Adipocyte (in vitro differentiated cells): ENCODE measurements around the gene IQSEC2.

ENCODE experiments used
- DNase-seq: peaks from one replicate; pipeline ENCODE4 v3.0.0-alpha.2; 2015; ENCODE audit warnings: low read depth
- H3K27me3 ChIP-seq: replicated peaks from 2 replicates; pipeline ENCODE4 v1.7.0; 2013; ENCODE audit warnings: mild to moderate bottlenecking, low read length, moderate library complexity; ENCODE audit not compliant: control insufficient read depth, insufficient read depth
- H3K36me3 ChIP-seq: 2 replicates; pipeline ENCODE4 v1.7.0; 2013; ENCODE audit warnings: low read length, mild to moderate bottlenecking, moderate library complexity; ENCODE audit not compliant: control insufficient read depth, insufficient read depth, severe bottlenecking
- H3K4me1 ChIP-seq: 2 replicates; pipeline ENCODE4 v1.7.0; 2013; ENCODE audit warnings: mild to moderate bottlenecking, low read length, moderate library complexity; ENCODE audit not compliant: control insufficient read depth, insufficient read depth
- H3K4me3 ChIP-seq: 2 replicates; pipeline ENCODE4 v1.7.0; 2013; ENCODE audit warnings: mild to moderate bottlenecking, low read length, moderate library complexity
- H3K9ac ChIP-seq: 2 replicates; pipeline ENCODE4 v1.7.0; 2013; ENCODE audit warnings: mild to moderate bottlenecking, low read length, moderate library complexity
- H3K9me3 ChIP-seq: 2 replicates; pipeline ENCODE4 v1.7.0; 2013; ENCODE audit warnings: mild to moderate bottlenecking, low read length, moderate library complexity; ENCODE audit not compliant: control insufficient read depth

The IQSEC2 gene

GRCh38 chrX:53281321-53281822, at the start of gene IQSEC2:
Gene IQSEC2 (minus strand): TSS chrX:53281584.
- Histone ChIP-seq H3K27me3 (peaks cover 22% of the 10 kb centered on the region), H3K4me3 (peak within 1 kb of the TSS; percentile 78), H3K9me3 (no peaks in the 10 kb centered on the region), H3K36me3 (no peaks in the 10 kb centered on the region), H3K9ac (peak within 1 kb of the TSS; percentile 70), H3K4me1 (peaks cover 32% of the 10 kb centered on the region)
- peak; percentile 91 for DNase-seq

GRCh38 chrX:53330331-53330730, 48.9 kb upstream of the IQSEC2 start:
- no peaks in the 10 kb centered on the region for H3K4me1 ChIP-seq
- peaks cover 62% of the 10 kb centered on the region for H3K27me3 ChIP-seq
- no peak overlapping the region for H3K9ac ChIP-seq
- H3K36me3 ChIP-seq = no peaks in the 10 kb centered on the region
- H3K4me3 ChIP-seq = no peak overlapping the region
- no peaks in the 10 kb centered on the region for H3K9me3 ChIP-seq
- no peak for DNase-seq

- peaks cover 63% of the 10 kb centered on the region for H3K27me3 ChIP-seq
Observed at GRCh38 chrX:53324803-53325202, 43.4 kb upstream of the IQSEC2 start.

GRCh38 chrX:53324085-53324484, 42.7 kb upstream of the IQSEC2 start:
- Histone ChIP-seq H3K4me1 (peaks cover 4% of the 10 kb centered on the region), H3K9me3 (peaks cover 7% of the 10 kb centered on the region), H3K36me3 (no peaks in the 10 kb centered on the region), H3K4me3 (no peak overlapping the region), H3K27me3 (peaks cover 68% of the 10 kb centered on the region), H3K9ac (no peak overlapping the region)
- DNase-seq = no peak

More at GRCh38 chrX:53324803-53325202, 43.4 kb upstream of the IQSEC2 start:
- Histone ChIP-seq H3K9ac (no peak overlapping the region), H3K4me1 (no peaks in the 10 kb centered on the region), H3K36me3 (no peaks in the 10 kb centered on the region), H3K4me3 (no peak overlapping the region), H3K9me3 (peaks cover 7% of the 10 kb centered on the region)
- no peak for DNase-seq

GRCh38 chrX:53323196-53323595, 41.8 kb upstream of the IQSEC2 start:
- Histone ChIP-seq H3K4me1 (peaks cover 4% of the 10 kb centered on the region), H3K9ac (no peak overlapping the region), H3K4me3 (no peak overlapping the region), H3K9me3 (peaks cover 7% of the 10 kb centered on the region), H3K36me3 (no peaks in the 10 kb centered on the region), H3K27me3 (peaks cover 67% of the 10 kb centered on the region)
- no peak for DNase-seq

GRCh38 chrX:53321943-53322497, 40.6 kb upstream of the IQSEC2 start:
- Histone ChIP-seq H3K36me3 (no peaks in the 10 kb centered on the region), H3K9ac (no peak overlapping the region), H3K4me3 (no peak overlapping the region), H3K9me3 (peaks cover 7% of the 10 kb centered on the region), H3K27me3 (peaks cover 72% of the 10 kb centered on the region), H3K4me1 (peaks cover 4% of the 10 kb centered on the region)
- DNase-seq = no peak

- Histone ChIP-seq H3K4me3 (peak overlapping the region; percentile 79), H3K27me3 (peaks cover 72% of the 10 kb centered on the region), H3K4me1 (peaks cover 4% of the 10 kb centered on the region), H3K9me3 (peaks cover 7% of the 10 kb centered on the region), H3K36me3 (no peaks in the 10 kb centered on the region), H3K9ac (peak overlapping the region; percentile 69)
- DNase-seq = peak; percentile 39
Observed at GRCh38 chrX:53321230-53321942, 40.0 kb upstream of the IQSEC2 start.

GRCh38 chrX:53320543-53321229, 39.3 kb upstream of the IQSEC2 start:
- peaks cover 69% of the 10 kb centered on the region for H3K27me3 ChIP-seq
- DNase-seq = peak; percentile 26

GRCh38 chrX:53319614-53320542, 38.5 kb upstream of the IQSEC2 start:
- DNase-seq = peak; percentile 28
- peak overlapping the region; percentile 69 for H3K9ac ChIP-seq
- H3K36me3 ChIP-seq = no peaks in the 10 kb centered on the region
- peak overlapping the region; percentile 79 for H3K4me3 ChIP-seq
- peaks cover 66% of the 10 kb centered on the region for H3K27me3 ChIP-seq
- peaks cover 7% of the 10 kb centered on the region for H3K9me3 ChIP-seq
- H3K4me1 ChIP-seq = peaks cover 4% of the 10 kb centered on the region

More at GRCh38 chrX:53320543-53321229, 39.3 kb upstream of the IQSEC2 start:
- Histone ChIP-seq H3K9ac (peak overlapping the region; percentile 69), H3K4me3 (peak overlapping the region; percentile 79), H3K36me3 (no peaks in the 10 kb centered on the region), H3K4me1 (peaks cover 4% of the 10 kb centered on the region), H3K9me3 (peaks cover 7% of the 10 kb centered on the region)

- no peaks in the 10 kb centered on the region for H3K36me3 ChIP-seq
- no peak for DNase-seq
- H3K9ac ChIP-seq = no peak overlapping the region
- peaks cover 1% of the 10 kb centered on the region for H3K9me3 ChIP-seq
- H3K27me3 ChIP-seq = peaks cover 61% of the 10 kb centered on the region
- H3K4me3 ChIP-seq = peak overlapping the region; percentile 79
- peaks cover 4% of the 10 kb centered on the region for H3K4me1 ChIP-seq
Observed at GRCh38 chrX:53318766-53319353, 37.5 kb upstream of the IQSEC2 start.
